PFSK-1 (cell line): ENCODE measurements around the gene OTUD3.

Experiments
- FOXP2 ChIP-seq: optimal IDR thresholded peaks from 2 replicates; pipeline ENCODE3; 2011; ENCODE audit warnings: borderline replicate concordance, control low read depth, inconsistent platforms; ENCODE audit not compliant: insufficient read depth; ENCODE audit errors: extremely low read length, extremely low read depth
- POLR2AphosphoS5 ChIP-seq: IDR thresholded peaks from 2 replicates; pipeline ENCODE4 v1.6.1; 2012; ENCODE audit warnings: low read depth, mild to moderate bottlenecking, control low read depth, low read length, moderate library complexity
- SIN3A ChIP-seq: IDR thresholded peaks from 2 replicates; pipeline ENCODE4 v1.6.1; 2012; ENCODE audit warnings: mild to moderate bottlenecking, low read length, moderate library complexity, borderline replicate concordance; ENCODE audit not compliant: insufficient read depth
- TAF1 ChIP-seq: IDR thresholded peaks from 2 replicates; pipeline ENCODE4 v1.6.1; 2012; ENCODE audit warnings: low read length, control low read depth, borderline replicate concordance; ENCODE audit not compliant: insufficient read depth
- TF ChIP-seq, protein P1 (sequence below), 2 experiments: IDR thresholded peaks; 2 replicates each; pipeline versions ENCODE4 v1.6.1 to v1.8.0; 2011 to 2012; ENCODE audit warnings: low read depth in 2 of 2, low read length in 2 of 2, control low read depth in 1 of 2, inconsistent platforms in 1 of 2, mild to moderate bottlenecking in 1 of 2, moderate library complexity in 1 of 2; ENCODE audit not compliant: insufficient read depth in 1 of 2

Gene OTUD3

DNA sequence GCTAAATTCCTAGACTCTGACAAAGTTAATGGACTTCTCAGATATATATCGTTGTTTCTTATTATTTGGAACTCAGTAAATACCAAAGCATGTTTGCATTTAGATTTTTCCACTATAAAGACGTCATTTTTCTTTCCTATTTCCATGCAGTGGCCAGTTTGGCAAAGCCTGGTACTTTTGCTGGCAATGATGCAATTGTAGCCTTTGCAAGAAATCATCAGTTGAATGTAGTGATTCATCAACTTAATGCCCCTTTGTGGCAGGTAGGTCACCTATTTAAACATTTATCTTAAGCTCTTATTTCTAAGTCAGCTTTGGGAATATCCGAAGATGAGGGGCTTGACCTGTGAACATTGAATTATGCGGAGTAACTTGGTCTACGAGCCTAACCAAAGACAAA lies 12.0 kb downstream of the OTUD3 start:
- TF ChIP-seq FOXP2 (no peak), SIN3A (no peak), TAF1 (no peak), POLR2AphosphoS5 (no peak)
- TF ChIP-seq, protein P1, sequence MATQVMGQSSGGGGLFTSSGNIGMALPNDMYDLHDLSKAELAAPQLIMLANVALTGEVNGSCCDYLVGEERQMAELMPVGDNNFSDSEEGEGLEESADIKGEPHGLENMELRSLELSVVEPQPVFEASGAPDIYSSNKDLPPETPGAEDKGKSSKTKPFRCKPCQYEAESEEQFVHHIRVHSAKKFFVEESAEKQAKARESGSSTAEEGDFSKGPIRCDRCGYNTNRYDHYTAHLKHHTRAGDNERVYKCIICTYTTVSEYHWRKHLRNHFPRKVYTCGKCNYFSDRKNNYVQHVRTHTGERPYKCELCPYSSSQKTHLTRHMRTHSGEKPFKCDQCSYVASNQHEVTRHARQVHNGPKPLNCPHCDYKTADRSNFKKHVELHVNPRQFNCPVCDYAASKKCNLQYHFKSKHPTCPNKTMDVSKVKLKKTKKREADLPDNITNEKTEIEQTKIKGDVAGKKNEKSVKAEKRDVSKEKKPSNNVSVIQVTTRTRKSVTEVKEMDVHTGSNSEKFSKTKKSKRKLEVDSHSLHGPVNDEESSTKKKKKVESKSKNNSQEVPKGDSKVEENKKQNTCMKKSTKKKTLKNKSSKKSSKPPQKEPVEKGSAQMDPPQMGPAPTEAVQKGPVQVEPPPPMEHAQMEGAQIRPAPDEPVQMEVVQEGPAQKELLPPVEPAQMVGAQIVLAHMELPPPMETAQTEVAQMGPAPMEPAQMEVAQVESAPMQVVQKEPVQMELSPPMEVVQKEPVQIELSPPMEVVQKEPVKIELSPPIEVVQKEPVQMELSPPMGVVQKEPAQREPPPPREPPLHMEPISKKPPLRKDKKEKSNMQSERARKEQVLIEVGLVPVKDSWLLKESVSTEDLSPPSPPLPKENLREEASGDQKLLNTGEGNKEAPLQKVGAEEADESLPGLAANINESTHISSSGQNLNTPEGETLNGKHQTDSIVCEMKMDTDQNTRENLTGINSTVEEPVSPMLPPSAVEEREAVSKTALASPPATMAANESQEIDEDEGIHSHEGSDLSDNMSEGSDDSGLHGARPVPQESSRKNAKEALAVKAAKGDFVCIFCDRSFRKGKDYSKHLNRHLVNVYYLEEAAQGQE (IDR thresholded peaks at IDR 0.05; ENCODE audit: insufficient read depth in 1 of 2, low read depth in 2 of 2, low read length in 2 of 2), result no peak

DNA sequence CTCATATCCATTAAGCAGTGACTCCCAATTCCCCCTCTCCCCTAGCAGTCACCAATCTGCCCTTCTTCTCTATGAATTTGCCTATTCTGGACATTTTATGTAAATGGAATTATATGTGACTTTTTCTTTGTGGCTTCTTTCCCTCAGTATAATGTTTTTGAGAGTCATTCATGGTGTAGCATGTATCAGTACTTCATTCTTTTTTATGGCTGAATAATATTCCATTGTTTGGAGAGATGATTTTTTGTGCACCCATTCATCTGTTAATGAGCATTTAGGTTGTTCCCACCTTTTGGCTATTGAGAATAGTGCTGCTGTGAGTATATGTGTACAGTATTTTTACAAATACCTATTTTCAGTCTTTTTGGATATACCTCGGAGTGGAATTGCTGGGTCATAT lies 19.5 kb downstream of the OTUD3 start:
- TF ChIP-seq TAF1 (no peak), POLR2AphosphoS5 (no peak), FOXP2 (no peak), SIN3A (no peak)
- TF ChIP-seq, protein P1 (IDR thresholded peaks at IDR 0.05; ENCODE audit: insufficient read depth in 1 of 2, low read depth in 2 of 2, low read length in 2 of 2), result no peak

DNA sequence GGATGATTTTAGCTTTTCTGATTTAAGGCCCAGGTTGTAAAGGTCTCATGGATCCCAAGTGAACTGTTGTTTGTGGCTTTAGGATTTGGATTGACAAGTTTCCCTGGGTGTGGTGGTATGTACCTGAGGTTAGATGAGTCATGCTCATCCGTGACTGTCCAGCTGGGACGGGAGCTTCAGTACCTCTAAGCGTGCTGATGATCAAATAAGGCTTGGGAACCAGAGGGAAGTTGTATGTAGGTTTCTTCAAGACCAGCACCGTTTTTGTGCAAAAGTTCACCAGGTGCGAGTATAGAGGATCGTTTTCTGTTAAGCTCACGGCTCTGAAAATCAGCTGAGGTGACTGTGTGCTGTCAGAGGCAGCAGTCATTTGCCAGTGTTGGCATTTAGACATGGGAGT lies 21.4 kb downstream of the OTUD3 start:
- TF ChIP-seq FOXP2 (no peak), TAF1 (no peak), POLR2AphosphoS5 (no peak), SIN3A (no peak)
- TF ChIP-seq, protein P1 (IDR thresholded peaks at IDR 0.05; ENCODE audit: insufficient read depth in 1 of 2, low read depth in 2 of 2, low read length in 2 of 2), result no peak

DNA sequence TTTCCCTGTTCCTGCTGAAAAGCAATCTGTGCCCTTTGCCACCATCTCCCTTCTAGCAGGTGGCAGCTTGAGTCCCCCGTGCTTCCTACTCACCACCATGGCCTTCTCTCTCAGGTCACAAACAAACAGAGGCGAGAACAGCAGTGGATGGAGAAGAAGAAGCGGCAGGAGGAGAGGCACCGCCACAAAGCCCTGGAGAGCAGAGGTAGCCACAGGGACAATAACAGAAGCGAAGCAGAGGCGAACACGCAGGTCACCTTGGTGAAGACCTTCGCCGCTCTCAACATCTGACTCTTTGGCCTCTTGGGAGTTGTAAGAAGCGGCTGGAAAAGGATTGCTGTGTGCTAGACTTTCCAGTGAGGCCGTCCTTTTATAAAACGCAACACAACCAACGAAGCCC lies 25.3 kb downstream of the OTUD3 start:
- TF ChIP-seq TAF1 (no peak), SIN3A (no peak), POLR2AphosphoS5 (no peak), FOXP2 (no peak)
- TF ChIP-seq, protein P1 (IDR thresholded peaks at IDR 0.05; ENCODE audit: insufficient read depth in 1 of 2, low read depth in 2 of 2, low read length in 2 of 2), result no peak

DNA sequence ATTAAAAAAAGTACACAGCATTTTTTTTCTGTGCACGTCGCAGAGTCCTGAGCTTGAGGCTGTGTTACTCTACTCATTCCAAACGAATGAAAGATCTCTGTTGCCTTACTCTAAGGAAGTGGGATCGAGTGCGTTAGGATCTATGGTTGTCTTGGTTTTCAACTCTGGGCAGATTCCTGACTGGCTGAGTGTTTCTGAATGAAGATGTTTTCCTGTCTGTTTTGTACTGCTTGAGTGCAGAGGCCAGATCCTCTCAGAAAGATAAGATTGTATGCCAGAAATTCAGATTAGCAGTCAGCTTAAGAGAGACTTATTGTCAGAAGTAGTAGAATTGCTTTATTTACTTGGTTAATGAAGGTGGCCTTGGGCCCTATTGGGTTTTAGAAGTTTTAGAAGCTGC lies 27.2 kb downstream of the OTUD3 start:
- TF ChIP-seq SIN3A (no peak), POLR2AphosphoS5 (no peak), FOXP2 (no peak), TAF1 (no peak)
- TF ChIP-seq, protein P1 (IDR thresholded peaks at IDR 0.05; ENCODE audit: insufficient read depth in 1 of 2, low read depth in 2 of 2, low read length in 2 of 2), result no peak
